Testis (tissue), 3 donors: Measurements from ENCODE around the gene AATK. TPM values are rescaled to one million over a fixed set of nuclear protein-coding genes. Genes with fewer than 3 reads are reported as not detected.

Experiments used
- DNase-seq: peaks from one replicate; pipeline ENCODE4 v3.0.0-alpha.2; 2019
- H3K27ac ChIP-seq, 2 donors: fragments of 200-600 bp; sonication (generic); one replicate each; pipeline ENCODE4 v1.5.1; 2019
- H3K27me3 ChIP-seq: fragments of 200-600 bp; sonication (generic); one replicate; pipeline ENCODE4 v1.5.1; 2019
- H3K36me3 ChIP-seq: fragments of 200-600 bp; sonication (generic); one replicate; pipeline ENCODE4 v1.5.1; 2017; ENCODE audit warnings: low read depth; ENCODE audit errors: missing control alignments
- H3K4me1 ChIP-seq: fragments of 200-600 bp; sonication (generic); one replicate; pipeline ENCODE4 v1.5.1; 2019
- H3K4me3 ChIP-seq, 2 donors: fragments of 200-600 bp; sonication (generic); one replicate each; pipeline ENCODE4 v1.5.1; 2017 to 2019
- H3K9me3 ChIP-seq: fragments of 200-600 bp; sonication (generic); one replicate; pipeline ENCODE4 v1.5.1; 2017
- CTCF ChIP-seq, 3 experiments: fragments of 450-650 bp in 2 of 3; fragments of 200-600 bp in 1 of 3; sonication (generic) in 1 of 3; IDR thresholded peaks; one replicate each; pipeline ENCODE4 v1.5.1; 2016 to 2019; ENCODE audit warnings: antibody characterized with exemption in 3 of 3, mild to moderate bottlenecking in 2 of 3, moderate library complexity in 1 of 3
- POLR2A ChIP-seq: fragments of 450-650 bp; IDR thresholded peaks from one replicate; pipeline ENCODE4 v1.6.1; 2017; ENCODE audit warnings: antibody characterized with exemption, mild to moderate bottlenecking, moderate library complexity
- WGBS, 2 donors: methylation state at CpG; one replicate each; pipeline ENCODE4 v1.1.5; 2018; 5-methylcytosine and 5-hydroxymethylcytosine counted together
- intact Hi-C: fragments of 100-400 bp; cut with DNase I; formaldehyde crosslinking; loops from one replicate; pipeline ENCODE4 v1.15.1; 2023; ENCODE audit warnings: low total_unique reads
- polyA plus RNA-seq: library from polyadenylated mRNA; stranded (reverse); fragments of 350-450 nt; fragmentation: Illumina TruSeq; extraction: RNeasy Lipid Tissue Mini Kit (QIAGEN cat#74804); gene quantifications from one replicate; pipeline ENCODE4 v1.2.3, GENCODE V29; 2014; ENCODE audit warnings: low read depth, low replicate concordance; ENCODE audit not compliant: insufficient read depth
- total RNA-seq, 2 donors: library from RNA; depleted of rRNA; stranded (reverse); fragments of >200 nt; gene quantifications; one replicate each; pipeline ENCODE4 v1.2.3, GENCODE V29; 2016

Gene AATK
- total and polyA plus RNA-seq, 3 donors from 2014 or later: 3.5 to 5.6 (median 3.8) TPM

- H3K4me1 ChIP-seq: peaks cover 18% of the 10 kb centered on the region
- 92 to 93% methylated on average over 10 of the region's 15 CpGs for WGBS, 2 donors
- DNase-seq: no peak
- no peak overlapping the region for H3K27ac ChIP-seq
- intact Hi-C loops: no loop called here
- H3K36me3 ChIP-seq: no peaks in the 10 kb centered on the region
- H3K9me3 ChIP-seq: no peaks in the 10 kb centered on the region
- H3K4me3 ChIP-seq: no peak overlapping the region
- no peaks in the 10 kb centered on the region for H3K27me3 ChIP-seq
- TF ChIP-seq POLR2A (no peak), CTCF (IDR thresholded peaks at IDR 0.05) (no peak)
These were observed 2.2 kb downstream of the AATK start for GRCh38 chr17:81163703-81164370.

- Histone ChIP-seq H3K4me1 (peaks cover 18% of the 10 kb centered on the region), H3K36me3 (no peaks in the 10 kb centered on the region), H3K27ac (no peak overlapping the region), H3K9me3 (no peaks in the 10 kb centered on the region), H3K27me3 (no peaks in the 10 kb centered on the region), H3K4me3 (no peak overlapping the region)
- TF ChIP-seq POLR2A (no peak), CTCF (IDR thresholded peaks at IDR 0.05) (no peak)
- intact Hi-C loops: no loop called here
- no peak for DNase-seq
- 92 to 96% methylated on average over 7 to 17 of the region's 19 CpGs for WGBS, 2 donors
These were observed 2.8 kb downstream of the AATK start for GRCh38 chr17:81163051-81163695.

GRCh38 chr17:81162491-81162890 lies 3.5 kb downstream of the AATK start:
- Histone ChIP-seq H3K27ac (no peak overlapping the region), H3K4me1 (peaks cover 18% of the 10 kb centered on the region), H3K4me3 (no peak overlapping the region), H3K36me3 (no peaks in the 10 kb centered on the region), H3K9me3 (no peaks in the 10 kb centered on the region), H3K27me3 (no peaks in the 10 kb centered on the region)
- no peak for DNase-seq
- no peak for TF ChIP-seq CTCF (IDR thresholded peaks at IDR 0.05)
- no peak for TF ChIP-seq POLR2A
- 91 to 100% methylated on average over 1 to 11 of the region's 11 CpGs for WGBS, 2 donors
- intact Hi-C loops: no loop called here

GRCh38 chr17:81161972-81162371 lies 4.0 kb downstream of the AATK start:
- no peaks in the 10 kb centered on the region for H3K9me3 ChIP-seq
- no peak overlapping the region for H3K27ac ChIP-seq
- H3K4me3 ChIP-seq: no peak overlapping the region
- intact Hi-C loops: no loop called here
- no peaks in the 10 kb centered on the region for H3K36me3 ChIP-seq
- WGBS, 2 donors: 87 to 91% methylated on average over 3 to 16 of the region's 16 CpGs
- DNase-seq: no peak
- peaks cover 18% of the 10 kb centered on the region for H3K4me1 ChIP-seq
- H3K27me3 ChIP-seq: no peaks in the 10 kb centered on the region
- TF ChIP-seq CTCF (IDR thresholded peaks at IDR 0.05) (no peak), POLR2A (no peak)

GRCh38 chr17:81161536-81161935 lies 4.5 kb downstream of the AATK start:
- H3K27me3 ChIP-seq: no peaks in the 10 kb centered on the region
- intact Hi-C loops: no loop called here
- H3K36me3 ChIP-seq: no peaks in the 10 kb centered on the region
- no peak for DNase-seq
- no peak overlapping the region for H3K4me3 ChIP-seq
- H3K4me1 ChIP-seq: peaks cover 18% of the 10 kb centered on the region
- no peaks in the 10 kb centered on the region for H3K9me3 ChIP-seq
- no peak for TF ChIP-seq POLR2A
- no peak for TF ChIP-seq CTCF (IDR thresholded peaks at IDR 0.05)
- H3K27ac ChIP-seq: no peak overlapping the region
- 91 to 95% methylated on average over 13 to 15 of the region's 15 CpGs for WGBS, 2 donors
